Naive thymus-derived CD8-positive, alpha-beta T cell (primary cell): ENCODE results near the gene CBX4. TPM values are rescaled to one million over a fixed set of nuclear protein-coding genes. Genes with fewer than 3 reads are reported as not detected.

Source experiments
- ATAC-seq, 2 donors: fragments of 150-1000 bp; cut with Tn5 transposase in 1 of 2; sonication (Bioruptor Pico), chemical (Tn5 transposase) in 1 of 2; 1 replicate in 1 of 2; 2 replicates in 1 of 2; pipeline ENCODE4 v1.10.0; 2021; ENCODE audit warnings: mild to moderate bottlenecking in 2 of 2, moderate library complexity in 2 of 2
- POLR2A ChIA-PET: fragments of 350-600 bp; sonication (Branson Sonifier 250); formaldehyde crosslinking; loops from one replicate; lab custom pipeline; 2021; ENCODE audit warnings: antibody characterized with exemption; lab: Charles Lee
- DNase-seq, 10 donors: peaks; one replicate each; pipeline versions ENCODE4 v3.0.0 to v3.0.0-alpha.2; 2020 to 2022
- H3K27ac Mint-ChIP-seq, 10 donors: one replicate each; pipeline ENCODE4 v1.8.0; 2020 to 2022; ENCODE audit warnings: mild to moderate bottlenecking in 10 of 10, mixed read lengths in 10 of 10, moderate library complexity in 4 of 10, inconsistent platforms in 1 of 10
- H3K27me3 Mint-ChIP-seq, 5 donors: one replicate each; pipeline ENCODE4 v1.8.0; 2021 to 2022; ENCODE audit warnings: mixed read lengths in 5 of 5
- H3K36me3 Mint-ChIP-seq, 3 donors: one replicate each; pipeline ENCODE4 v1.8.0; 2020 to 2022; ENCODE audit warnings: mixed read lengths in 3 of 3, mild to moderate bottlenecking in 2 of 3, inconsistent platforms in 1 of 3
- H3K4me1 Mint-ChIP-seq, 4 donors: one replicate each; pipeline ENCODE4 v1.8.0; 2021 to 2022; ENCODE audit warnings: mixed read lengths in 4 of 4
- H3K4me3 Mint-ChIP-seq, 10 donors: one replicate each; pipeline ENCODE4 v1.8.0; 2020 to 2022; ENCODE audit warnings: mild to moderate bottlenecking in 10 of 10, mixed read lengths in 10 of 10, moderate library complexity in 6 of 10, inconsistent platforms in 1 of 10
- H3K9me3 Mint-ChIP-seq, 9 donors: one replicate each; pipeline ENCODE4 v1.8.0; 2020 to 2022; ENCODE audit warnings: mixed read lengths in 9 of 9, mild to moderate bottlenecking in 3 of 9, inconsistent platforms in 1 of 9, moderate library complexity in 1 of 9
- polyA plus RNA-seq, 3 donors: library from polyadenylated mRNA; unstranded; fragments of 300-500 nt; fragmentation: Illumina TruSeq; gene quantifications; one replicate each; pipeline ENCODE4 v1.2.3, GENCODE V29; 2021
- total RNA-seq, 8 experiments: library from RNA in 2 of 8; stranded (reverse) in 2 of 8; gene quantifications; one replicate each; pipeline ENCODE4 v1.2.3 and lab custom pipeline; 2021 to 2026

The CBX4 gene
- total and polyA plus RNA-seq, 5 experiments from 2014 or later = 4.3 to 80.7 (median 16.0) TPM

DNA sequence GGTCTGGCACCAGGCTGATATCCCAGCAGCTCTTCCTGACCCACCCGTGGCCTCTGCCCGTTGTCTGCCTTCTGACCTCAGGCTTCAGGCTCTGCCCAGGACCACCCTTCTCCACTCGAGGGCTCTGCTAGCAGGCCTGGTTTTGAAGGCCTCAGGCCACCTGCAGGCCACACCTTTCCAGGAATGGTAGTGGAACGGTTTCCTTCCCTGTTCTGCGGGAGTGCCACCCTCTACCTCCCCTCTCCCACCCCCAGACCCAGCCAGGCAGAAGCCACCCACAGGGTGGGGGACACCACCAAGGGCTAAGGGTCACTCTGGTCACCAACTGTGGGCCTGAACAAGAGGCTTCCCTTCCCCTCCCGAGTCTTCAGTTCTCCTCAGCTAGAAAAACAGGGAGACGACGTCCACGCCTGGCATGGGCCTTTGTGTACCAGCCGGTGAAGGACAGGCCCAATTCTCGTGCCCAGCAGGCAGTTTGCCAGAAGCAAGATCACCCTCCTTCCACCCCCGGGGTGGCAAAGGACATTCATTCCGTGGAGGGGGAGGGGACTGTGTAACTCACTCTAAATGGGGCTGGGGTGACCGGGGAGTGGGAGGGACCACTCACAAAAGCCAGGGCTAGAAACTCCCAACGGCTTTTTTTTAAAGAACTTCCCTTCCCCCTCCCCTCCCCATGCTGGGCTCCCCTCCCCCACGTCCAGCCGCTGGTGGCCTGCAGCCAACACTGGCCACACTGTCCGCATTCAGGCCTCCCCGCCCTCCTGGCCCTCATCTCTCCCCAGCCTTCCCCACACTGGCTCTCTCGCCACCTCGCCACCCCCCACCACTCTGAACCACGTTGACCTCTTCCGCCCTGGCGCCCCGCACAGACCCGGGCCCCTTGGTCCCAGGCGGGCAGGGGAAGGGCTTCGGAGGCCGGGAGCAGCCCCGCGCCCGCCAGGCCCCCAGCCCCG, 7.7 kb downstream of the CBX4 start:
- peaks cover 14 to 38% (median 34%) of the 10 kb centered on the region in 4 donors for H3K4me1 Mint-ChIP-seq
- ATAC-seq (no peak), DNase-seq (no peak)
- peak overlapping the region in 2 of 10 donors; percentile 31 to 46 for H3K27ac Mint-ChIP-seq
- peak overlapping the region in 4 of 10 donors; percentile 22 to 57 (median 34) for H3K4me3 Mint-ChIP-seq
- POLR2A ChIA-PET = interaction anchor here (0.7 to 1.1 kb wide), 4 partner anchors 8 to 165 kb away, joined by 3 read pairs; partner anchors contain the start of gene CBX4
- H3K36me3 Mint-ChIP-seq = peaks cover 0 to 20% (median 8%) of the 10 kb centered on the region in 3 donors
- H3K9me3 Mint-ChIP-seq = no peaks in the 10 kb centered on the region
- peaks cover 0 to 4% (median under 1%) of the 10 kb centered on the region in 5 donors for H3K27me3 Mint-ChIP-seq

DNA sequence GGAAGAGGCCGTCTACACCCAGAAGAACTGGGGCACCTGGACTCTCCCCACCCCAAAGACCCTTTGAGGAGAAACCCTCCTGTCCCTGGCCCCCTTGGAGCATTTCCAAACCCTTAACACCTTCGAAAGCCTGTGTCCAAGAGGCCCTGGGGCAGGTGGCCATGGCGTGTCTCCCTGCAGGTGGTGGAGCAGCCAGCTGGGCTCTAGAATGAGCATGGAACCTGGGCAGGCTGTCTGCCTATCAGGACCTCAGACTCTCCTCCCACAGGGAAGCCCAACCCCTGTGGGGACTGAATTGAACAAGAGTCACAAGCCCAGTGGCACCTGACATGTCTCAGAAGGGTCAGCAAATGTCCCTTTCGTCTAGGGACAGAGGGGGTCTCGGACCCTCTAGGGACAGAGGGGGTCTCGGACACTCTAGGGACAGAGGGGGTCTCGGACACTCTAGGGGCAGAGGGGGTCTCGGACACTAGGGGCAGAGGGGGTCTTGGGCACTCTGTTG, 8.4 kb downstream of the CBX4 start:
- Mint-ChIP-seq H3K36me3 (peaks cover 0 to 20% (median 8%) of the 10 kb centered on the region in 3 donors), H3K27ac (no peak overlapping the region), H3K4me1 (peaks cover 17 to 41% (median 38%) of the 10 kb centered on the region in 4 donors), H3K9me3 (no peaks in the 10 kb centered on the region), H3K27me3 (peaks cover 0 to 10% (median 2%) of the 10 kb centered on the region in 5 donors), H3K4me3 (no peak overlapping the region)
- DNase-seq (no peak), ATAC-seq (no peak)
- POLR2A ChIA-PET = interaction anchor here (0.7 to 1.1 kb wide), 6 partner anchors 8 to 166 kb away, joined by 3 read pairs; partner anchors contain the start of gene CBX4

DNA sequence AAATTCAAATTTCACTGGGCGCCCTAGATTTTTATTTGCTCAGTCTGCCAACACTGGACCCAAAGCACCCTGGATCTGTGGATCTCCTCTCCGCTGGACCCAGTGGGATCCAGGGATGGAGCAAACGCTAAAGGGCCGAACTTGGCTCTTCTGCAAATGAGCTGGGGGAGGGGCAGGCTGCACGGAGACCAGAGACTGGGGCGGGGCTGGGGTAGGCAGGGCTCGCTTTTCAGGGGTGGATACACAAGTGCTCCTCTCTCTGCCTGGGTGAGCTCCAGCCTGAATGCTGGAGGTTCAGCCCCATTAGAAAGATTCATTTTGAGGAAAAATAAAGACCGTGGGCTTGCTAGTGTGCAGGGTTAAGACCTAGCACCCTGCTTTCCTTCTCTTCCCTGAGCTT, 8.9 kb downstream of the CBX4 start:
- H3K4me3 Mint-ChIP-seq = no peak overlapping the region
- H3K9me3 Mint-ChIP-seq = no peaks in the 10 kb centered on the region
- peaks cover 17 to 41% (median 37%) of the 10 kb centered on the region in 4 donors for H3K4me1 Mint-ChIP-seq
- H3K27me3 Mint-ChIP-seq = peaks cover 0 to 10% (median 2%) of the 10 kb centered on the region in 5 donors
- ATAC-seq (no peak), DNase-seq (no peak)
- POLR2A ChIA-PET = interaction anchor here (1.0 kb wide), 2 partner anchors 8 to 13 kb away, joined by 3 read pairs; no protein-coding TSS in a partner anchor
- peaks cover 0 to 20% (median 8%) of the 10 kb centered on the region in 3 donors for H3K36me3 Mint-ChIP-seq
- H3K27ac Mint-ChIP-seq = no peak overlapping the region

DNA sequence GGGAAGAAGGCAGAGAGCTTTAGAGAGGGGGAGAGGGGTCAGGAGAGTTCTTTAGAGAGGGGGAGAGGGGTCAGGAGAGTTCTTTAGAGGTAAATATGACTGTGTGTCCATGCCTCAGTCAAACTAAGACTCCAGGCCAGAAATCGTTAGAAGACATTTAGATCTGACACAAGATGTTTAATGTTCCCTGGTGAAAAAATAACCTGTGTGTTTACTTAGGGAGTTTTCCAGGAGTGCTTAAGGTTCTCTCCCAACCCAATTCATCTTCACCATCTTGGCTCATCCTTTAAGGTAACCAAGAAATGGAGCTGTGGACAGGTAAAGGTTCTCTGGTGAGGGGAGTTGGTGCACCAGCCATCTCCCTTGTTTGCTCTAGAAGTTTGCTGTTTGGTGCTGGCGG, 9.8 kb downstream of the CBX4 start:
- Mint-ChIP-seq H3K4me3 (no peak overlapping the region), H3K4me1 (peaks cover 11 to 33% (median 29%) of the 10 kb centered on the region in 4 donors), H3K9me3 (no peaks in the 10 kb centered on the region), H3K27ac (peak overlapping the region in 1 of 10 donors; percentile 4), H3K27me3 (peaks cover 0 to 16% (median 3%) of the 10 kb centered on the region in 5 donors), H3K36me3 (peaks cover 0 to 14% (median 3%) of the 10 kb centered on the region in 3 donors)
- POLR2A ChIA-PET = no interaction called here
- DNase-seq (no peak), ATAC-seq (no peak)

DNA sequence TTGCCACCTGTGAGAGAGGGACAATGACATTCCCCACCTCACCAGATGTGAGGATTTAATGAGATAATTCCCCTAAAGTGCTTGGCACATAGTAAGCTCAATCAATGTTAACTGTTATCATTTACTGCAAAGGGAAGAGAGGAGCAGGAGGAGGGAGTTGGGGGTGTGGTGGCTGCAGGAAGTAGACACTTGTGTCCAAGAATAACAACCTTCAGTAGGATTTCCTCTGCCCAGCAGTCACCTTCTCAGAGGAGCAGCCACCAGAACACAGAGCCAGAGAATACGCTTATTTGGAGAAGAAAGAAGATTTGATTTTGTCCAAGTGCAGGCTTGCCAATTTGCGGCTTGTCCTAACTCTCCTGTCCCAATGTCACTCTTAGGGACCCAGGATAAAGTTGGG, 10.2 kb downstream of the CBX4 start:
- no peak for ATAC-seq

DNA sequence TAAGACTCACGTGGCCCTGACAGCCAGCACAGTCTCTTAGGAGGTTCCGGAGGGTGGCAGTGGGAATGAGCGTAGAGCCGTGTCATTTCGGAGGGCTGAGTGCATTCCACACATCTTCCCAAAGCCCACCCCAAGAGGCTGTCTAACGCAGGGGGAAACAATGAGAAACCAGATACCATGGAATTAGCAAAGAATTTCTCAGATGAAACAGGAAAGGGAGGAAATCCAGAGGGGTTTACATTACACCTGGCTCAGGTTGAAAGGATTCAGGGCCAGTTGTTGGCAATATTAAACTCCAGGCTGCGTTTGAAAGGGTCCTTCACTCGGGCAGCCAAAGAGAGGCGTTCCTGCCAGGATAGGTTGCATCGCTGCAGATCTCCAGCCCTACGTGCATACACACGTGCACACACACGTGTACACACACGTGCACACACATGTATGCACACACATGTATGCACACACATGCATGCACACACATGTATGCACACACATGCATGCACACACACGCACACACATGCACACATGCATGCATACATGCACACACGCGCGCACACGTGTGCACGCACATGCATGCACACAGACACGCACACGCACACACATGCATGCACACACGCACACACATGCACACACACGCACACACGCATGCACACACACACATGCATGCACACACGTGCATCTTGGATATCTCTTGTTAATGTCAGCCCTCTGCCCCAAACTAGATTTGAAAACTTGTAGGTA, 12.2 kb downstream of the CBX4 start:
- DNase-seq (no peak), ATAC-seq (no peak)
- H3K4me1 Mint-ChIP-seq = peaks cover 7 to 28% (median 22%) of the 10 kb centered on the region in 4 donors
- H3K27ac Mint-ChIP-seq = no peak overlapping the region
- H3K4me3 Mint-ChIP-seq = no peak overlapping the region
- POLR2A ChIA-PET = interaction anchor here (1.0 kb wide), 1 partner anchor 9 kb away, joined by 3 read pairs; no protein-coding TSS in a partner anchor
- H3K9me3 Mint-ChIP-seq = no peaks in the 10 kb centered on the region
- H3K36me3 Mint-ChIP-seq = peaks cover 0 to 2% (median 0%) of the 10 kb centered on the region in 3 donors
- H3K27me3 Mint-ChIP-seq = peaks cover 0 to 33% (median 11%) of the 10 kb centered on the region in 5 donors

More for the DNA sequence above, 10.2 kb downstream of the CBX4 start:
- no peak overlapping the region for H3K4me3 Mint-ChIP-seq
- H3K27me3 Mint-ChIP-seq = peaks cover 0 to 20% (median 5%) of the 10 kb centered on the region in 5 donors
- peaks cover 0 to 10% (median 3%) of the 10 kb centered on the region in 3 donors for H3K36me3 Mint-ChIP-seq
- H3K27ac Mint-ChIP-seq = no peak overlapping the region
- H3K9me3 Mint-ChIP-seq = no peaks in the 10 kb centered on the region
- peaks cover 11 to 33% (median 28%) of the 10 kb centered on the region in 4 donors for H3K4me1 Mint-ChIP-seq
- POLR2A ChIA-PET = interaction anchor here (0.8 kb wide), 1 partner anchor 32 kb away, joined by 3 read pairs; the partner anchor contains the start of gene CBX8
- DNase-seq = no peak

DNA sequence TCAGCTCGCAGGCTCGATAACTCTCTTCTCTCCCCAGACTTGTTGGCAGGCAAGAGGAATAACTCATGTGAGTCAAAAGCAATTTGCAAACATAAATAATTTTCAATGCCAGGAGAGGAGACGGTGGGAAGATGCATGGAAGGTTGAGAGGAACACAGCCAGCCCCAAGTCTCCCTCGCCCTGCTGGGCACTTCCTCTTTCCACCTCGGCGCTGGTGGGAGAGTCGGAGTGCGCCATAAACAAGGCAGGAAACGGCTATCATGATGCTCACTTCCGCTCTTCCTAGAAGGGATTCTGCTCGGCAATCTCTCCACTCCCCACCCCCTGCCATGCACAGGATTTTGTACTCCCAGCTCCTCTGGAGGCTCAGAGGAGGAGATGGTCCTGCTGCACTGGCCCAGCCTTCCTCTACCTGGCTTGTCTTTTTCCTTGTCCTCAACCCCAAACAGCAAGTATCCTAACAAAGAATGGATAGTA, 13.0 kb downstream of the CBX4 start:
- ATAC-seq (no peak), DNase-seq (no peak)
- POLR2A ChIA-PET = interaction anchor here (1.0 to 2.1 kb wide), 2 partner anchors 10 to 13 kb away, joined by 3 to 9 read pairs; partner anchors contain the start of gene CBX4
- H3K36me3 Mint-ChIP-seq = peaks cover 0 to 2% (median 0%) of the 10 kb centered on the region in 3 donors
- no peak overlapping the region for H3K27ac Mint-ChIP-seq
- H3K4me3 Mint-ChIP-seq = peak overlapping the region in 1 of 10 donors; percentile 11
- no peaks in the 10 kb centered on the region for H3K9me3 Mint-ChIP-seq
- peaks cover 0 to 40% (median 13%) of the 10 kb centered on the region in 5 donors for H3K27me3 Mint-ChIP-seq
- H3K4me1 Mint-ChIP-seq = peaks cover 7 to 24% (median 20%) of the 10 kb centered on the region in 4 donors

DNA sequence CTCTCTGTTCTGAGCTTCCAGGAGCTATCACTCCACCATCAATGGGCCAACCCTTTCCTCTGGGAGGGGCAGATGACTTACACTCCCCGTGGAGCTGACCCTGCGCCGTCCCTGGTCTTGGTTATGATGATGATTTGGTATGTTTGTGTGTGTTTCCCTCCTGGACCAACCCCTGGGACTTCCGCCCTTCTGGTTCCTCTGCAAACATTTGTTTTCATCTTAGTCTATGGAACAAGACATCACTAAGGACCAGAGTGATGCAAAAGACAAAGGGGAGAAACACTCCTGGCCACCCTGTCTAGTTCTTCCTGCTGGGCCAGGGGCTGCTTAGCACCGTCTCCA, 13.7 kb downstream of the CBX4 start:
- H3K36me3 Mint-ChIP-seq = peaks cover 0 to 2% (median 0%) of the 10 kb centered on the region in 3 donors
- no peak for ATAC-seq
- peaks cover 7 to 21% (median 19%) of the 10 kb centered on the region in 4 donors for H3K4me1 Mint-ChIP-seq

DNA sequence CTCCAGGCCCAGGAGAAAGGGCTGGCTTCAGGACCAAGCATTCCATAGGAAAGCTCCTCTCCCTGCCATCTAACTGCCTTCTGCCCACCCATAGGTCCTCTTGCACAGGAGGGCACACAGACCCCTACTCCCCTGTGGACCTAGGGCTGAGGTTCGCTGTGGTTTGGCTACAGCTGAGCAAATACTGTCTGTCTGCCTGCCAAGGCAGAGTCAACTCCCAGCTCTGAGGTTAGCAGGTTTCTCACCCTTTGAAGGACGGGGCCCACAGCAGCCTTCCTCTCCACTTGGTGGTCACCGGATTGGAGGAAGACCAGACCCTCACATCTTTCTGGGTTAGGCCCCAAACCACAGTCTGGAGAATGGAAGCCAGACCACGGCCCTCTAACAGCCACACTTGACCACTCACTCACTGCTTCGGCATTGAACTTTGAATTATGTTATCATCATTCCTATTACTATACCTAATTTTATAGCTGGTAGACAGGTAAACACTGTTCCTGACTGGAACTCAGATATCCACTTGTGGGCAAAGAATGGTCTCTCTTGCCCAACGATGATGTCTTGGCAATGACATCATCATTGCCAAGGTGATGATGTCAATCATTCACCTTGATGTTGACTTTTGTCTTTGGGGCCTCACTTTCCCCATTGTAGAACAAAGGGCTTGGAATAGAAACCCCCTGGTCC, 14.2 kb downstream of the CBX4 start:
- H3K36me3 Mint-ChIP-seq = peaks cover 0 to 2% (median 0%) of the 10 kb centered on the region in 3 donors
- DNase-seq (no peak), ATAC-seq (no peak)
- no peak overlapping the region for H3K27ac Mint-ChIP-seq
- no peak overlapping the region for H3K4me3 Mint-ChIP-seq
- POLR2A ChIA-PET = interaction anchor here (0.8 to 2.1 kb wide), 4 partner anchors 10 to 14 kb away, joined by 3 to 9 read pairs (median 5); partner anchors contain the start of gene CBX4
- no peaks in the 10 kb centered on the region for H3K9me3 Mint-ChIP-seq
- peaks cover 0 to 45% (median 13%) of the 10 kb centered on the region in 5 donors for H3K27me3 Mint-ChIP-seq
- H3K4me1 Mint-ChIP-seq = peaks cover 7 to 21% (median 19%) of the 10 kb centered on the region in 4 donors

More for the DNA sequence above, 13.7 kb downstream of the CBX4 start:
- Mint-ChIP-seq H3K27ac (no peak overlapping the region), H3K27me3 (peaks cover 0 to 45% (median 13%) of the 10 kb centered on the region in 5 donors), H3K4me3 (no peak overlapping the region), H3K9me3 (no peaks in the 10 kb centered on the region)
- DNase-seq = no peak
- POLR2A ChIA-PET = interaction anchor here (1.3 to 2.1 kb wide), 3 partner anchors 10 to 14 kb away, joined by 3 to 9 read pairs (median 7); partner anchors contain the start of gene CBX4

DNA sequence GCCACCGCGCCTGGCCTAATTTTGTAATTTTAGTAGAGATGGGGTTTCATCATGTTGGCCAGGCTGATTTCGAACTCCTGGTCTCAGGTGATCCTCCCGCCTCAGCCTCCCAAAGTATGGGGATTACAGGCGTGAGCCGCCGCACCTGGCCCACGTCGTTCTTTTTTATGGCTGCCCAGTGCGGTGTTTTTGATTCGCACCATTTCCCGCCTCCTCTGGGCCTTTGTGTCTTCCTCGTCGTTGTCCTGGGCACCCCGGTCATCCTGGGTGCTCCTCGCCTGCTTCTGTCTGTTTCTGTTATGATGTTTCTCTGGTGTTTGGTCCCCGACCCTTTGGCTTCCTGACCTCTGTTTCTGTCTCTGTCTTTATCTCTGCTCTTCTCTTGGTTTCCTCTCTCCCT, 15.0 kb downstream of the CBX4 start:
- no peak for ATAC-seq
- Mint-ChIP-seq H3K27me3 (peaks cover 0 to 45% (median 13%) of the 10 kb centered on the region in 5 donors), H3K36me3 (peaks cover 0 to 2% (median 0%) of the 10 kb centered on the region in 3 donors), H3K4me3 (no peak overlapping the region), H3K9me3 (no peaks in the 10 kb centered on the region), H3K4me1 (peaks cover 7 to 20% (median 16%) of the 10 kb centered on the region in 4 donors), H3K27ac (peak overlapping the region in 1 of 10 donors; percentile 38)
- POLR2A ChIA-PET = interaction anchor here (0.8 to 2.1 kb wide), 3 partner anchors 9 to 15 kb away, joined by 3 to 9 read pairs (median 7); partner anchors contain the start of gene CBX4
- no peak for DNase-seq

DNA sequence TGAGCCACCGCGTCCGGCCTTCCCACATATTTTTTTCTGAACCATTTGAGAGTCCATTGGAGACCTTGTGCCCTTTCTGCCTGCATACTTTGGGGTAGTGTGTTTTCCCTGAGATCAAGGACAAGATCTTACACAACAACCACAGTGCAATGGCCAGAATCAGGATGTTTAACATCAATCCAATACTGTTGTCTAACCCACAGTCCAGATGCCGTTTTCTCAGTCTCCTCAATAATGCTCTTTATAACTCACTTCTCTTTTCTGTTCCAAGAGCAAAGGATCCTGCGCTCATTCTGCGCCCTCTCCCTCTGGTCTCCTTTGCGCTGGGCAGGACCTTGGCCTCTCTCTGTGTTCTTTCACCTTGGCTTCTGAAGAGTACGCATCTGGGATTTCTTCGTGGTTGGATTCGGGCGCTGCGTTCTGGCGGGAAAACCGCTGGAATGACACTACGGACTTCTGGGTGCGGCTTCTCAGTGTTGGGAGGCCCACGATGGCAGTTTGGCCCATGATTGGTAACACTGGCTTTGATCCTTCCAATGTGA, 16.6 kb downstream of the CBX4 start:
- DNase-seq (no peak), ATAC-seq (no peak)
- Mint-ChIP-seq H3K27ac (no peak overlapping the region), H3K4me1 (peaks cover 3 to 16% (median 9%) of the 10 kb centered on the region in 4 donors), H3K27me3 (peaks cover 2 to 45% (median 19%) of the 10 kb centered on the region in 5 donors), H3K4me3 (no peak overlapping the region), H3K9me3 (no peaks in the 10 kb centered on the region), H3K36me3 (peaks cover 0 to 2% (median 0%) of the 10 kb centered on the region in 3 donors)
- POLR2A ChIA-PET = interaction anchor here (0.6 kb wide), 1 partner anchor 12 kb away, joined by 4 read pairs; no protein-coding TSS in a partner anchor
